ENCODE data around the gene SIM2.

GRCh38 chr21:36728371-36729111, 29.6 kb downstream of the SIM2 start:
- TF ChIP-seq EP300 (IDR thresholded peaks at IDR 0.05) = no peak
- TF ChIP-seq POLR2A (IDR thresholded peaks at IDR 0.05) = no peak
- TF ChIP-seq CTCF (IDR thresholded peaks at IDR 0.05) = no peak

Data from suprapubic skin (tissue), 3 donors.